ENCODE data around the gene ATL1.

Gene ATL1
- 2.4 to 3.6 reads per million in 2 donors for total RNA-seq

DNA sequence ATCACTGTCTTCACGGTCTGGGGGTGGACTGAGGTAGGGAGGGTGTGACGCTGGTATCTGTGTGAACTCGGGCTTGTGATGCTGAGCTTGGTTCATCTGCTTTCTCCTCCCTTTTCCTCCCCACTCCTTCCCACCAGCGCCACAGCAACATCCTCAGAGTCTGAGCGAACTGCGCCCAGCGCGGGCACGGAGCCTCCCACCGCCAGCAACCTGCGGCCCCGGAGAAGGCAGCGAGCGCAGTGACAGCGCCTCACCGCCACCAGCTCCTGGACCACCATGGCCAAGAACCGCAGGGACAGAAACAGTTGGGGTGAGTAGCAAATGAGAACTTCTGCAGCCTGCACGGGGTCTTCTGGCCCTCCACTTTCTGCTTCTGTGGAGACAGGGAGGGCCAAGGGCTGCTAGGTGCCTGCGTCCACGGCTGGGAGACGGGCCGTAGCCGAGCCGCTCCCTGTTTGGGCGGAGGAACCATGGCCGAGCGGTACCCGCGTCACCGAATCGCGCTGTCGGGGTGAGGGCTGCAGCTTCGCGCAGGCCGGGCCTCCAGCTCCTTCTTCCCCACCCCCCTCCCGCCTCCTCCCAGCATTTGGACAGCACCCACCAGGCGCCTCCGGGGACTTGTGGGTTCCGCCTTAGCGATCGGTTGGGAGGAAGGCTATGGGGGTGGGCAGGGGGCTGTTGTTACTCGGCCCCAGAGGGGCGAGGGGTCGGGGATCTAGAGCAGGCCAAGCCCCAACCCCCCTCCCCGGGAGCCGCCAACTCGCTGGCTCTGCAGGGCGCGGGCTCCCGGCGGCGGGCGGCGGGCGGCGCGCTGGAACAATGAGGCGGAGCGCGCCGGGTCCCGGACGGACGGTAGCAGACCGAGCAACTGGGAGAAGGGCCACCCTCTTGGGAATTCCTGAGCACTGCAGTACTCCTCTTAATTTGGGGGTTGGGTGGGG is at the start of gene ATL1:
Gene ATL1, plus strand, starts transcription at position 156 of the 941 bp plus-strand sequence. Its CDS starts 121 bp downstream, at position 277.
- DNase-seq = peak; percentile 20

DNA sequence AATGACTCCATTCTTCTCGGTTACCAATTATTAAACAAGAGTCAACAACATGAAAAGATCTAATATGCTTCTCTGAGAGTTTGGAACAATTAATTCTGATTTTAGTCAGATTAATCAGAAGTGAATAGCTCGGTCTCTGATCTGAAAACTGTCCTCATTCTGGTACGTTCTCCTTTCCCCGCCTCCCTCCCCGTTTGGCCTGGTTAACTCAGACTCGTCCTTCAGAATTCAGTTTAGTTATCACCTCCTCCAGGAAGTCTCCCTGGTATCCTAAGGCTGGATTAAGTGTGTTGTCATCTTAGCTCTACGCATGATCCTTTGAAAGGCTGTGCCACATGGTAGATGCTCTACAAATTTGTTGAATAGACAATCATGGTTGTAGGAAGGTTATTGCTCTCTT is 49.8 kb upstream of the ATL1 start:
- DNase-seq = no peak

DNA sequence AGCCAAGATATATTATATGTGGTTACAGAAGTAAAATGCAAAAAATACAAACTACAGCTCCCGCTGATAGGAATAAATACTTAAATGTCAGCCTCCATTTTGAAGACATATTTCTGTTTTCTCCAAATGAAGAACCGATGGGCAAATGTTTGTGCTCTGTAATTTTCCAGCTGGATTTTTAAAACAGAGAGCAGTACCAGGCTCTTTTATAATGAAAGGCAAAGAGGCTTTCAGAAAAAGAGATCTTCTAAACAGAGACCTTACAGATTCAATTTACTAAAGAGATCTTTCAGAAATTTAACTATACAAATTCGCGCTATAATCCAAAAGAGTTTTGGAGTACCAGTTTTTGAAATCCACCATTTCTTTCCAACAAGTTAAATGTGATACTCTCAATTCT is 47.5 kb upstream of the ATL1 start:
- no peak for DNase-seq

DNA sequence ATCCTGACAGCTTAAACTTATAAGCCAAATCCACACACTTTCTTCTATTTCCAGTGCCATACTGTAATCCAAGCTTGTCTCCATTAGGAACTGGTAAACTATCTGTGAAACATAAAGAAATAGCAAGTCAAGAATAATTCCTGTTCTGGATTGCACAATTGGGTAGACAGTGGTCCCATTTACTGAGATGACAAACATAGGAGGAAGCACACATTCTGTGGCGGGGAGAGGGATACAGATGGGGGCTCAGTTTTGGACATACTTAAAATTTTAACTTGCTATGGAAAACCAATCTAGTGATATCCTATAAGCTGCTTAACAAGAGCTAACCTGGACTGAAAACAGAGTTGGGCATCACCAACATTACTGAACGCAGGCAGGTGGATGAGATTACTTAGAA is 43.9 kb upstream of the ATL1 start:
- no peak for DNase-seq

DNA sequence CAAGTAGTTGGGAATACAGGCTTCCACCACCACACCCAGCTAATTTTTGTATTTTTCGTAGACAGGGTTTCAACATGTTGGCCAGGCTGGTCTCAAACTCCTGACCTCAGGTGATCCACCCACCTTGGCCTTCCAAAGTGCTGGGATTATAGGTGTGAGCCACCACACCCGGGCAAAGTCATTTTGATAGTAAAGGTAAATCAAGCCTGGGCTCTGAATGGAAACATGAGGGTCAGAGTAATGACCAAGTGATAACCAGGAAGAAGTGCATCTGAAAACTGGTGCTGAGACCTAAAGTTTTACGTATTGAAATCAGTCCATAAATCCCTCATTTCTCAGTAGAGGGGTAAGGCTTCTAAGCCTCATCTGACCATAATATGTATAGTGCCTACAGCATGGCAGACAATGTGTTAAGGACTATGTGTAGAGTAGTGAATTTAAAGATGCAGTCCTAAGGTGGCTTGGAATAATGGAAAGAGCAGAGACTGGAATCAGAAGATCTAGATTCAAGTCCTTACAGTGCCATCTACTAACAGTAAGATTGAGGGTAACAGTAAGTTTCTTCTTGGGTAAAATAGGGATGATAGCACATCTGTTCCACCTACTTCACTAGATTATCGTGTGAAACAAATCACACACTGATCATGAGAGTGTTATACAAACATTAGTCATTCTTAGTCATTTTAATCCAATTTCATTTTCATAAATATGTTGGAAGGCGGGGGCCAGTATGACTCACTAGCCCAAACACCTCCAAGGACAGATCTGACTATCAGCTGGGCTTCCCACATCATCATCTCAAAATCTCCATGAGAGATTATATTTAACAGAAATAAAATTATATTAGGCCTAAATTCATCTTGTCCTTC is 38.8 kb upstream of the ATL1 start:
- no peak for DNase-seq

DNA sequence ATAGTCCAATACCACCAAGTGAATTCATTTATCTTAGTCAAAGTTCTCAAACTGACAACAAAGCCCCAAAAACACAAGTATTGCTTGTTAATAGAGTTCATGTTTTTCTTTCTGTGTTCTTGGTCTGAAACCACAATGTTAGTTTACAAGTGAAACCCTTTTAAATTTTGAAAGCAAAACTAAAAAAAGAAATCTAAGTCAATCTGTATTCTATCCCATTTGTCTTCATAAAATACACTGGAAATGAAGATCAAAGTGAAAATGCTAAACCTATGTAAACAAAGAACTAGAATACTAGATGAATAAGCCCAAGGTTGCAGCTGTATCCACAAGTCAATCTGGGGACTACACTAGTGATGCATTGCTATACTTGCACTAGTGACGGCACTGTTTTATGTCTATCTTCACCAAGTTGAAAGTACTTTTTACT is 38.0 kb upstream of the ATL1 start:
- DNase-seq = no peak

DNA sequence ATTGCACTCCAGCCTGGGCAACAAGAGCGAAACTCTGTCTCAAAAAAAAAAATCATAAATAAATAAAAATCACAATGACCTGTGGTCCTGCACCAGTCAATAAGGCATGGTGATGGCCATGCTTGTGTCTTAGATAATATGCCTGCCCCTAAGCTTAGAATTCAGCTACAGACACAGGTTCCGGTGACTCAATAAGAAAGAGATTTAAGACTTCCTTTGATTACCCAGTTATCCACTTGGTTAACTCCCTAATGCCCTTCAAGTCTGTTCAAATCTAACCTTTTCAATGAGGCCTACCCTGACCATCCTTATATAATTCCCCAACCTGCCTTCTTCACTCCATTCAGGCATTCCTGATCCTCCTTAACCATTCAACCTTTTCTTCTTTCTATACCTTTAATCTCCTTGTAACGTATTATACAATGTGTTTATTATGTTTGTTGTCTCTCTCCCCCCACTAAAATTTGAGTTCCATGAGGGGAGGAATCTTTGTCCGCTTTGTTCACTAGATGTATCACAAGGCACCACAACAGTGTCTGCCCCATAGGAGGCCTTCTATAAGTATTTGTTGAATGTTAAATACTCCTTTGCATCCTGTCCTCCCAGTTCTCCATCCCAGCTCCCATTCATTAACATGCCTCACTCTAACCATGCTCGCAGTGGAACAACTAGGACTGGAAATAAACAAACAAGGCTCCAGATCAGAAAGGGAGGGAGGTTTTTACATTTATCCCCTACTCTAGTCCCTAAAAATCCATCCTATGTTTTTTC is 36.5 kb upstream of the ATL1 start:
- no peak for DNase-seq

DNA sequence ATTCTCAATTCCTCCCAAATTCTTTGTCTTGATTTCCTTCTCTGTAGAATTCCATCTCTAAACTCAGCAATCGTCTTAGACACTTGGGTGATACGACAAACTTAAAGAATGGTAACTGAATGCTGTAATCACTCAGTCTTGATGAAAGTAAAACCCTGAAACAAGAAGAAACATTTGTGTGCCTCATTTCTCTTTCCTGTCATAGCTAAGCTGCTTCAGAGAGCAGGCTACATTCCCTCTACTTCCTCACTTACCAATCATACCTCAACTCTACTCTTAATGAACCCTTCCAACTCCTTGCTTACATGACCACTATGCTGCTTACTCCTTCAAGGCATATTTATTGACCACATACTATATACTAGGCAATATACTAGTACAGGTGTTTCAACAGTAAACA is 35.9 kb upstream of the ATL1 start:
- no peak for DNase-seq

DNA sequence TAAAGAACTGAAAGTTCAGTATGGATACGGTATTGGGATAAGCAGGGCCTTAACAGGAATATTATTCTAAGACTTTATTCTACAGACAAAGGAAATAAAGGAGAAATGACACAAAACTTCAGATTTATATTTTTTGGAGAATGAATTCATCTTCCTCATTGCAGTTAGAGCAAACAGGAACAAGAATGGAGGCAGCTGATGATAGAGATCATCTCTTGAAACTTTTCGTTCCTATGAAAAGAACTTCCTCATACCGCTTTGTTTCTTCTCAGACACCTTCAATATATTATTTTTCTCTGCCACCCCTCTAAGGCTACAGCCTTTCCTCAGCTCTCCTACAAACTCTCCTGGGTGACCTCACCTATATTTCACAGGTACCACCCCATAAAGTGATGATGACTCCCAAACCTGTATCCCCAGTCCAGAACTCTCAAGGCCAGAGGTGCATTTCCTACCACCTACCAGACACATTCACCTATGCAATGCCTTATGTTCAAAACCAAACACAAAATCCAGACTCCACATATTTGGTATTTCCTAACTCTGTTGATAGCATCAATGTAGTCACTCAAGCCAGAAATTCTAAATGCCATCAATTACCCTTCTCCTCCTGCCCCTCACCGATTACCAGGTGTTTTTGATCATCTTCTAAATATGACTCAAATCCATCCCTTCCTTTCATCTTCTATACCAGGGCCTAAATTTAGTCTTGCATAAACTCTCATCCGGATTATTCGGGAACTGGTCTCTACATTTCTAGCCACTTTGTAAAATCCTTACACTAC is 35.0 kb upstream of the ATL1 start:
- DNase-seq = no peak

DNA sequence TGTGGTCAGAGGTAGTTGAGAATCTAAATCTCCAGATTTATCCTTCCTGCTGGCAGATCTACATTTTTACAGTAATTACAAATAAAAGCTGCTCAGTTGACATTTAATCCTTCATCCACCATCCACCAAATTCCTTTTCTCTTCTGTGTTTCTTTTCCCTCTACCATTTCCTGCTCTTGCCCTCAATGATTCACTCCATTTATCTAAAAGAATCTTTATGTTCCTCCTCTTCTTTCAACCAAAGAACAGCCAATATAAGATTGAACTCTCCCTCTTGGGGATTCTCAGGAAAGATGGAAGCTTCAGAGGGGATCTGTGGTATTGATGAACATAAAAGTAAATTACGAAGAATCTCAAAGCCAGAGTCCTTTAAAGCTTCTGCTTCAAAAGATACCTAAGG is 31.9 kb upstream of the ATL1 start:
- no peak for DNase-seq

DNA sequence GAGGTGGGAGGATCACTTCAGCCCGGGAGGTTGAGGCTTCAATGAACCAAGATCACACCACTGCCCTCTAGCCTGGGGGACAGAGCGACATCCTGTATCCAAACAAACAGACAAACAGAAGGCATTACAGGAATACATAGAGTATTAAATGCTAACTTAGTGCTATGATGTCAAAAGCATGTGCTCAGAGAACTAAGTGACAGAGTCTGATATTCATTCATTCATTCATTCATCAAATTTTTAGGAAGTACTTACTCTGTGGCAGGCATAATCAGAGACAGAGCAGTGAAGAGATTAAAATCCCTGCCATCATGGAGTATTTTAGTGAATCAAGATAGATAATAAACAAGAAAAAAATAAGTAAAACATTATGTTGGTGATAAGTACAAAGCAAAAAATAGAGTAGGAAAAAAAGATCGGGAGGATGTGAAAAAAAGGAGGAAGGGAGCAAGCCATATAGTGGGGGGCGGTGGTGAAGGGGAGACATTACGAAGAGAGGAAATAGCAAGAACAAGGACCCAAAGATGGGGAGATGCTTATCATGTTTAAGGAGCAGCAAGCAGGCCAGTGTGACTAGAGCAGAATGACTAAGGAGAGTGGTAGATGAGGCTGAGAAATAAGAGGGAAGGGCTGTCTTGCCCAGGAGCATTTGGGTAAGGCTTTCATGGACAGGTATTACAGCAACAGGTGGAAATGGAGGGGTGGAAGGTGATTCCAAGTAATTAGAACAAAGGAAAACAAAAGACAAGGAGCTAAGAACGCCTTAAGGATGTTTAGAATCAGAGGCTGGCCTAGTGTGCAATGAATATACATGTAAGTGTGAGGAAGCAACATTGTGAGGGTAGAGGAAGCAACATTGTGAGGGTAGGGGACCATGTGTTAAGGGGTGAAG is 30.4 kb upstream of the ATL1 start:
- no peak for DNase-seq

DNA sequence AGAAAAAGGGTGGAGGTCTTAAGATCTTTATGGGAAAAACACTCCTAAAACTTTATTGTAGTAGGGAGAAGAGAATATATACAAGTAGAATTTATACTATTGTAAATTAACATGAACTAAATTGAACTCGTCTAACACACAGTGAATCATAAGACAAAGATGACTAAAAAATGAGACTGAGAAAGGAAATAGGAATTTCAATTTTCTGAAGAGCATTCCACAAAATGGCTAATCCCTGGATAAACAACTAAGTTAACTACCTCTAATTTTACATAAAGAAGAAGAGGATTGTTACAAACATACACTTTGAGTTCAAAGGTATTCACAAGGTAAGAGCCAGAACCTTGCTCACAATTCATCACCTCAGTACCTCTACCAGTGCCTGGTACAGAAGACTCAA is 29.6 kb upstream of the ATL1 start:
- no peak for DNase-seq

DNA sequence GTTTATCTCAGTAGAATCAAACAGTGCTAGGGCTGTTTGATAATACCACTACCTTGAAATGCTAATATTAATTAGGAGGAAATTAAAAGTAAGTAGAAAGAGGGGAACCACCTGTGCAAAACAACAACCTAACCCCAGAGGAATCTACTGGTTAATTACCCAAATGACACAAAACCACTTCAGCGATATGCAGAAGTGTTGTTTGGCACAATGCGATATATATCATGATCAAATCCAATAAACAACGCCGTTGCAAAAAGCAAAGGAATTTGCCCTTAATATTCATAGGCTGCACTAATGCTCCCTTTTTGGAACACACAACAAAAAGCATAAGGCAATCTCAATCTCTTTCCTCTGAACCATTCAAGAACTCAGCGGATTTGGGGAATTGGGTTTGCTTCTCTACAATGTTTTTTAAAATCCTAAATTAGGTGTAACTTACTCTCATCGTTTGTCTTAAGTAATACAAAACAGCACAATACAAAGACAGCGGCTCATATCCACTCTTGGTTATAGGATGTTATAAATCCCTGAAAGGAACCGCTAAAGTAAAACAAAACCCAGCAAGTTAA is 29.1 kb upstream of the ATL1 start:
- no peak for DNase-seq

DNA sequence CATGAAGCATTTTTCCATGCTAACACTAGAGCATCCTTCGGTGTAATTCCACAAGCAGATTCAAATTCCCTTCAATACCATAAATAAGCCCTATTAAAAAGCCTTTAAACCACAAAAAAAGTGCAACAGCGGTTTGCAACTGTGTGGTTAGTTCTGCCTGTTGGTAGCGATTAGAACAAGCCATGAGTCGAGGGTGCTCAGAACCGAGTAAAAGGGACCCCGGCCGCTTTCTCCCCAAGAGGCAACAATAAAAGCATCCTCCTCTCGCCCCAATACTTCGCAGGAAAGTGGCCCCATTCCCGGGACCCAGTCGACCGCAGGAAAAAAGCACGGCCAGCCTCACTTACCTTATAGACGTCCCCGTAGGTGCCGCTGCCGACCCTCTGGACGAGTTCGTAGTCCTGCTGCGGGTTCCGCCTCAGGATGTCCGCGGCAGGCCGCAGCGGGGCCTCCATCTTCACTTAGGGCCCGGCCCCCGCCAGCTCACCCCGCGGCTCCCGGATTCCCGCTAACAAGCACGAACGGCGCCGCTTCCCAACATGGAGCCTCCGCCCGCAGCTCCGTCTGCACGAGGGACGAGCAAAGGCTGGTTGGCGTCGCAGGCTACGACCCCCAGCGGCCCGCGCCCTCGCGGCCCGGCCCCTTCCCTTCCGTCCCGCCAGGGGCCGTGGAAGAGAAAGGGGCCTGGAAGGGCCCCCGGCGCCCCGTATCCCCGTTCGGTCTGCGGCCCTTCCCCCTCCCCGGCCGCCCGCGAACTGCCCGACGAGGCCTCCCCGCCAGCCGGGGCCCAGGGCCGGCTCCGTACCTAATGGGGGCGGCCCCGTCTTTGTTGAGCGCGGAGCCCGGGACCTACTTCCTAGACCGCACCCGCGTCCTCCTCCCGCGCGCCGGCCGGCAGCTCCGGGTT is 28.1 kb upstream of the ATL1 start:
- DNase-seq = peak; percentile 29

DNA sequence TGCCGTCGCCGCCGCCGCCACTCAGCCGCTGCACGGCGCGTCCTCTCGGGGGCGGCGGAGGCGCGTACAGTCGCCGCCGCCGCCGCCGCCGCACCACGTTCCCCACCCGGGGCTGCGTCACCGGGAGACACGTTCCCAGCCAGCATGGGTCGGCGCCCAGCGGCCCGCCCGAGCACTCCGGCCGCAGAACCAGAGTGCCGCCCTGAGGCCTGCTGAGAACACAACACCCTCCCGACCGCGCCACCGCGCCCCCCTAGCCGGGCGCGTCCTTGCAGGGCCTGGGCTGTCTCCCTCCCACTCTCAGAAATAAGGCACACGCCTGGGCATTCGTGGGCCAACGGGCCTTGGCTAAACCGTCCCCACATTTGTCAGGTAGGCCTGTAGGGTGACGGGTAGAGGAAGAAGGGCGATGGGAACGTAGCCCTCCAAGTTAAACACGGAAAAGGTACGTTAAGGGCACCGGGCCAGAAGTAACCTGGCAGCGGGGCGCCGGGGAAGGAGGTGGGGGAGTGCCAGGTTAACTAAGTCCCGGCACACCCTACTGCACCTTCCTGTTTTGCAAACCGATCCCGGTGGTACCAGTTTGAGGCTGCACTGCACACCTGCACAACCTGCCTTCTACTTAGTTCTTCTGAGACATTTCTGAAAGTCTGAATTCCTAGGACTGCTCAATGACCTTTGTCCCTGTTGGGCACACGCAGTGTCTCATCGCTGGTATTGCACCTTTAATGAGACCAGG is 27.3 kb upstream of the ATL1 start, which contains the start of gene MAP4K5:
Gene MAP4K5, minus strand, starts transcription at position 68 of the 739 bp plus-strand sequence. CDS start 520 bp downstream, outside the sequence.
- peak; percentile 86 for DNase-seq

DNA sequence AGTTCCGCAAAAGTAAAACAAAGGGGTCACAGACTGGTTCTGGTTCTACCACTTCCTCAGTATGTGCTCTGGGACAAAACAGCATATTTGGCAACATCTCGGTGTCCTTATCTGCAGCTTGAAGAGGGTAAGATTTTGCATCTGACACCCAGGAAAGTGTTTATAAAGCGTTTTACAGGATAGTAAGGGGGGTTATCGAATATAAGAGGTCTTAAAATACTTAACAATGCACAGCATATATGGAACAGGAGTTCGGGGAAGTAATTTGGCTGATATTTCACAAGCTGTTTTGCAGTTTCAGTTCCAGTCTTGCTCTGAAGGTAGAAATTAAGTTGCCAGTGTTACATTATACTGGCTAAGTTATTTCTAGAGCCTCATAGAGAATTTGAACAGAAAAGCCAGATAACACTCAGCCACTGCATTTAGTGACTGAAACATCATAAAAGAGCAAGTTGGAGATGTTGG is 26.7 kb upstream of the ATL1 start:
- DNase-seq = no peak

DNA sequence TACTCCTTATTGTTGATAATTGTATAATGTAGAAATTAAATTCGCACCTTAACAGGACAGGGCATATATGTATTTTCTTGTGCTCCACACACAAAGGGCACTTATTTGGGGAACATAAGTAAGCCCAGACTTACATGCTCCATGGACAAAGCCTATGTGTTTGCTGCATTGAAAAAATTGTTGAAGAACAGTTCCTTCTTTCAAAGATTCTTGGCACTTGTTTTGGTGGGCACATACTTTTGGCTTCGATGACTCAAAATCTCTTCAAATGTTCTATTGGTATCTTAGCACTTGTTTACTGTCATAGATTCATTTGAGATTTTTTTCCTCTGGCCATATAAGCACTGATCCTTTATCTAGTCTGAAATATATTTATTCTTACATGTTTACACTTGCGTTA is 26.1 kb upstream of the ATL1 start:
- no peak for DNase-seq

DNA sequence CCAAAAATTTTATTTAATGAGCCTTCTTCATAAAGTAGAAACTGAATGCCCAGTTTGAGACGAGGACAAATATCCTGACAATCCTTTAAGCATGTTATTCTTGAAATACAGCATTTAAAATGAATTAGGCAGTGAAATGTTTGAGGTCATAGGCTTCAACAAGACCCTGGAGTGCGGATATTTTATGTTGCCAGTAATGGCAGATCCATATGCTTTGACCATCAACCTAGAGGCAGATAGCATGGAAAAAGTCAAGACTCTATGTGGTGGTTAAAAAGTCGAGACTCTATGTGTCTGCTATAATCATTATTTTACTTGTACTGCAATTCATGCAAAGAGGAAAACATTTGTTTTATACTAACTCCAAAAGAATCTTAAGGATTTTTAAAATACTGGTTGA is 25.5 kb upstream of the ATL1 start:
- no peak for DNase-seq

Measured in activated gamma-delta T cell (primary cell).